Peyer's patch (tissue), 4 donors: ENCODE data around the gene SCP2.

ENCODE experiments used
- CTCF ChIP-seq, 6 experiments: fragments of 450-650 bp in 4 of 6; fragments of 200-600 bp in 2 of 6; sonication (generic) in 1 of 6; IDR thresholded peaks; one replicate each; pipeline ENCODE4 v1.5.1; 2017 to 2019; ENCODE audit warnings: antibody characterized with exemption in 6 of 6, mild to moderate bottlenecking in 3 of 6, moderate library complexity in 1 of 6
- POLR2A ChIP-seq, 2 donors: fragments of 450-650 bp; IDR thresholded peaks; one replicate each; pipeline ENCODE4 v1.5.1; 2017; ENCODE audit warnings: antibody characterized with exemption in 2 of 2, mild to moderate bottlenecking in 2 of 2, moderate library complexity in 2 of 2

GRCh38 chr1:53087332-53088285 is 160.5 kb downstream of the SCP2 start:
- TF ChIP-seq POLR2A (IDR thresholded peaks at IDR 0.05) (no peak), CTCF (IDR thresholded peaks at IDR 0.05) (no peak)
